Measurements from ENCODE around the gene NDN. TPM values are rescaled to one million over a fixed set of nuclear protein-coding genes. Genes with fewer than 3 reads are reported as not detected.

NDN gene
- total RNA-seq, 1 experiment from 2014 or later, result not detected

- H3K27ac ChIP-seq, result no peak overlapping the region
- DNase-seq, result peak; percentile 35 to 50
- no peaks in the 10 kb centered on the region for H3K9me3 ChIP-seq (ENCODE audit: insufficient read depth, low read depth)
- no peak overlapping the region for H3K4me2 ChIP-seq
- no peaks in the 10 kb centered on the region for H4K20me1 ChIP-seq (ENCODE audit: insufficient read depth)
- H3K9me2 ChIP-seq (ENCODE audit: insufficient read depth), result no peaks in the 10 kb centered on the region
- no peak overlapping the region for H2AFZ ChIP-seq
- H3F3A ChIP-seq (ENCODE audit: insufficient read depth, low read depth), result no peaks in the 10 kb centered on the region
- no TSS peak for BruUV-seq (replicated peaks)
- H3K79me2 ChIP-seq (ENCODE audit: low read depth), result no peaks in the 10 kb centered on the region
- no peak overlapping the region for H3K4me3 ChIP-seq
- CTCF ChIA-PET, result no interaction called here
- peak; percentile 84 for TF ChIP-seq CTCF (conservative IDR thresholded peaks at IDR 0.05)
- no peak for TF ChIP-seq EZH2 (IDR thresholded peaks at IDR 0.05; ENCODE audit: low read depth)
- H3K36me3 ChIP-seq (ENCODE audit: low read depth), result no peaks in the 10 kb centered on the region
- no peaks in the 10 kb centered on the region for H3K4me1 ChIP-seq (replicated peaks; ENCODE audit: insufficient read depth)
- intact Hi-C loops (cut with micrococcal nuclease; ENCODE audit: unreplicated experiment), result loop anchor here (5.0 kb wide), 1 partner anchor 235 kb away; no protein-coding TSS in a partner anchor
- H3K27me3 ChIP-seq (ENCODE audit: insufficient read depth, low read depth), result peaks cover 16% of the 10 kb centered on the region; the same call in 1 of the 2 replicates
- POLR2A ChIA-PET (ENCODE audit: unreplicated experiment), result no interaction called here
These were observed 44.6 kb downstream of the NDN start for GRCh38 chr15:23642413-23643044.

Other genes starting within 250 kb of the NDN start
- gene GOLGA6L2, start 240.1 kb downstream of the NDN start, total RNA-seq (2021), result not detected in 2 replicates
- gene MKRN3, start 121.6 kb downstream of the NDN start, total RNA-seq (2021), result 26.1 and 28.0 TPM in 2 replicates
- gene MAGEL2, start 39.4 kb downstream of the NDN start, total RNA-seq (2021), result not detected in 2 replicates